RWPE1 (cell line): ENCODE measurements around the gene ACP1.

ENCODE experiments used
- CTCF ChIA-PET: fragments of 350-600 bp; sonication (Branson Sonifier 250); formaldehyde crosslinking; extraction: SDS; loops from one replicate; lab custom pipeline; 2021; lab: Yijun Ruan, JAX
- POLR2A ChIA-PET: fragments of 400-600 bp; formaldehyde crosslinking; extraction: SDS; loops from one replicate; lab custom pipeline; 2020; ENCODE audit warnings: antibody characterized with exemption; ENCODE audit not compliant: low non-redundant PET; lab: Yijun Ruan, JAX
- DNase-seq: peaks from one replicate; pipeline ENCODE4 v3.0.0; 2012; ENCODE audit warnings: low spot score
- H3K27ac ChIP-seq: fragments of 450-650 bp; 2 replicates; pipeline ENCODE4 v1.5.1; 2017
- CTCF ChIP-seq: fragments of 450-650 bp; conservative IDR thresholded peaks from 2 replicates; pipeline ENCODE4 v1.5.1; 2017; ENCODE audit warnings: low read depth, mild to moderate bottlenecking

ACP1 gene

GRCh38 chr2:274503-274902, 9.8 kb downstream of the ACP1 start:
- no peak for TF ChIP-seq CTCF
- CTCF ChIA-PET, result interaction anchor here (1.2 kb wide), 1 partner anchor 16 kb away, joined by 3 read pairs; no protein-coding TSS in a partner anchor
- H3K27ac ChIP-seq, result no peak overlapping the region
- no peak for DNase-seq
- POLR2A ChIA-PET, result no interaction called here

GRCh38 chr2:275466-275865, 10.7 kb downstream of the ACP1 start:
- CTCF ChIA-PET, result no interaction called here
- no peak overlapping the region for H3K27ac ChIP-seq
- TF ChIP-seq CTCF, result no peak
- POLR2A ChIA-PET, result no interaction called here
- no peak for DNase-seq

- no peak for TF ChIP-seq CTCF
- ChIA-PET CTCF (interaction anchor here (0.5 to 1.0 kb wide), 2 partner anchors 12 to 13 kb away, joined by 3 to 4 read pairs; no protein-coding TSS in a partner anchor), POLR2A (no interaction called here)
- no peak for DNase-seq
- H3K27ac ChIP-seq, result no peak overlapping the region
Measured at GRCh38 chr2:278312-278926, 13.7 kb downstream of the ACP1 start.

- CTCF ChIA-PET, result interaction anchor here (1.0 kb wide), 1 partner anchor 11 kb away, joined by 4 read pairs; no protein-coding TSS in a partner anchor
Measured at GRCh38 chr2:278927-279320, 14.2 kb downstream of the ACP1 start.

GRCh38 chr2:279366-279765, 14.6 kb downstream of the ACP1 start:
- ChIA-PET CTCF (no interaction called here), POLR2A (no interaction called here)
- no peak for DNase-seq
- no peak for TF ChIP-seq CTCF
- H3K27ac ChIP-seq, result no peak overlapping the region

More at GRCh38 chr2:278927-279320, 14.2 kb downstream of the ACP1 start:
- no peak for TF ChIP-seq CTCF
- POLR2A ChIA-PET, result no interaction called here
- DNase-seq, result no peak
- no peak overlapping the region for H3K27ac ChIP-seq

GRCh38 chr2:279956-280649, 15.4 kb downstream of the ACP1 start:
- no peak for DNase-seq
- TF ChIP-seq CTCF, result no peak
- CTCF ChIA-PET, result no interaction called here
- POLR2A ChIA-PET, result no interaction called here
- no peak overlapping the region for H3K27ac ChIP-seq
